ENCODE results near the gene TMIE. TPM values are rescaled to one million over a fixed set of nuclear protein-coding genes. Genes with fewer than 3 reads are reported as not detected.
A peak's percentile ranks its signal among the peaks of the same experiment; 100 is the strongest.

Gene TMIE
- total and polyA plus RNA-seq, 2 of the 4 experiments (the other 2 are of a cell fraction): 0.12 TPM; not detected in 1

GRCh38 chr3:46716461-46717441 is 15.6 kb downstream of the TMIE start (continued):
- TF ChIP-seq RCOR1 (IDR thresholded peaks at IDR 0.05; ENCODE audit: insufficient replicate concordance, low read length): no peak

DNA sequence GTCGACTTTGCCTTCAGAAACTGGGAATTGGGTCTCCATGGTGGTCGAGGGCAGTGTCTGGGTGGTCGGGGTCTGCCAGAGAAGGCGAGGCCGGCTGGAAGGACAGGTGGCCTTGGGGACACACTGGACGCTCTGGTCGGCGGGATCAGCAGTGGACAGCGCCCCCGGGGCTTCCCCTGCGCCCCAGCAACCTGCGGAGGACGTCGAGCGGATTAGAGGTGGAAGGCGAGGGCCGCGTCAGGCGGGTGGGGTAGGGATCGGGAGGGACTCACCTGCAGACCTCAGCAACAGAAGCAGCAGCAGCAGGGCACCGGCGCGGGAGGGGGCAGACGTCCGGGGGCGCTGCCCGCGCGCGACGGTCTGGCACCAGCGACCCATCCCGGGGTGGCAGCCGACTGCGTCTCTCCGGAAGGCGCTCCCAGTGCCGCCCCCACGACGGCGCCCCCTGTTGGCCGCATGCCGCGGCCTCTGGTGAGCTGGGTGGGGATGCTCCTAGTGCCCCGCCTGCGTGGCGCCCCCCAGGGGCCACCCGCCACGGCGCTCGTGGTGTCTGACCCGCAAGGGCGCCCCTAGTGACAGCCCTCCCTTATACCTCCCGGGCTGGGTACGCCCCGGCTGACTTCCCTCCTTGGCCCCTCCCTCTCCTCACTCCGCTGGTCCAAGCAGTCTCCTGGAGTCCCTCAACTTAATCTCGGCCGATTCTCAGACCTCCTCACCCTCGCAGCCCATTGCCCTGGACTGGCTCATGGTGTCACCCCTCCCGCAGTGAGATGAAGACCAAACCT is 16.4 kb downstream of the TMIE start, which contains the start of gene PRSS50:
TSS of gene PRSS50 (minus strand) at position 423 of the 785 bp plus-strand sequence. CDS start at position 378, 45 bp downstream.
- H3K9me3 ChIP-seq (ENCODE audit: control insufficient read depth, insufficient read depth, low read length): no peaks in the 10 kb centered on the region
- no peak within 1 kb of the TSS for H2BK5ac ChIP-seq (ENCODE audit: low read depth, low read length, poor library complexity, severe bottlenecking)
- dilution Hi-C loops (cut with HindIII; ENCODE audit: low sequenced_read_pairs, unreplicated experiment): no loop called here
- H3K4me3 ChIP-seq (ENCODE audit: insufficient read depth, low read depth, low read length): no peak within 1 kb of the TSS
- intact Hi-C loops (cut with micrococcal nuclease): no loop called here
- H2BK120ac ChIP-seq (ENCODE audit: low read depth, low read length): no peak within 1 kb of the TSS
- no peak within 1 kb of the TSS for H3K4ac ChIP-seq (ENCODE audit: low read depth, low read length)
- no peaks in the 10 kb centered on the region for H3K9me1 ChIP-seq (ENCODE audit: insufficient read depth, low read length)
- H3K23ac ChIP-seq (ENCODE audit: low read depth, low read length): no peak within 1 kb of the TSS
- ChIA-PET CTCF (no interaction called here), POLR2A (ENCODE audit: unreplicated experiment) (no interaction called here)
- no peak within 1 kb of the TSS for H3K56ac ChIP-seq (ENCODE audit: extremely low read depth, insufficient read depth, low read length)
- no peaks in the 10 kb centered on the region for H3K4me1 ChIP-seq (ENCODE audit: control insufficient read depth, insufficient read depth, low read length)
- no peaks in the 10 kb centered on the region for H3K79me1 ChIP-seq (ENCODE audit: low read depth in 1 of 2, low read length in 2 of 2)
- H3K18ac ChIP-seq (ENCODE audit: low read depth, low read length): no peak within 1 kb of the TSS
- H2AFZ ChIP-seq (replicated peaks; ENCODE audit: low read length, poor library complexity): no peak within 1 kb of the TSS
- H4K91ac ChIP-seq (ENCODE audit: insufficient read depth, low read depth, low read length): no peak within 1 kb of the TSS
- H4K8ac ChIP-seq (ENCODE audit: low read depth in 2 of 2, low read length in 2 of 2): no peak within 1 kb of the TSS
- no TSS peak for BruUV-seq (replicated peaks)
- no peaks in the 10 kb centered on the region for H3K36me3 ChIP-seq (ENCODE audit: control insufficient read depth, insufficient read depth, low read length)
- no peak within 1 kb of the TSS for H3K4me2 ChIP-seq (ENCODE audit: low read depth, low read length)
- H3K14ac ChIP-seq (replicated peaks; ENCODE audit: low read depth, low read length): no peak within 1 kb of the TSS
- ATAC-seq (ENCODE audit: low read depth): no peak
- no peak within 1 kb of the TSS for H2BK15ac ChIP-seq (ENCODE audit: low read depth, low read length)
- peaks cover 53% of the 10 kb centered on the region for H3K27me3 ChIP-seq (ENCODE audit: control insufficient read depth, insufficient read depth, low read length)
- WGBS, 2 experiments (ENCODE audit: extremely low coverage in 2 of 2, insufficient read length in 1 of 2): 56% methylated on average over 7 of the region's 61 CpGs; no CpG with 5 or more reads in 1 of the 2 experiments
- H4K20me1 ChIP-seq (ENCODE audit: insufficient read depth, low read length): no peaks in the 10 kb centered on the region
- no peak within 1 kb of the TSS for H3K9ac ChIP-seq (ENCODE audit: low read depth, low read length)
- H2AK5ac ChIP-seq (ENCODE audit: low read depth, low read length): no peak within 1 kb of the TSS
- in situ Hi-C loops (cut with MboI; ENCODE audit: low sequenced_read_pairs): loop anchor here (25.0 kb wide), 1 partner anchor 645 kb away; no protein-coding TSS in a partner anchor
- no peak within 1 kb of the TSS for H2BK20ac ChIP-seq (ENCODE audit: low read depth, low read length)
- TF ChIP-seq, protein P1, sequence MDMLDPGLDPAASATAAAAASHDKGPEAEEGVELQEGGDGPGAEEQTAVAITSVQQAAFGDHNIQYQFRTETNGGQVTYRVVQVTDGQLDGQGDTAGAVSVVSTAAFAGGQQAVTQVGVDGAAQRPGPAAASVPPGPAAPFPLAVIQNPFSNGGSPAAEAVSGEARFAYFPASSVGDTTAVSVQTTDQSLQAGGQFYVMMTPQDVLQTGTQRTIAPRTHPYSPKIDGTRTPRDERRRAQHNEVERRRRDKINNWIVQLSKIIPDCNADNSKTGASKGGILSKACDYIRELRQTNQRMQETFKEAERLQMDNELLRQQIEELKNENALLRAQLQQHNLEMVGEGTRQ (IDR thresholded peaks at IDR 0.05; ENCODE audit: low read depth, low read length): no peak
- TF ChIP-seq CTCF (conservative IDR thresholded peaks at IDR 0.05; ENCODE audit: low read depth, low read length) (peak; percentile 48), RCOR1 (IDR thresholded peaks at IDR 0.05; ENCODE audit: insufficient replicate concordance, low read length) (no peak)
- H3K27ac ChIP-seq (ENCODE audit: insufficient read depth, low read length): no peak within 1 kb of the TSS
- no peak within 1 kb of the TSS for H2AK9ac ChIP-seq (replicated peaks; ENCODE audit: low read depth, low read length, poor library complexity)
- no peak within 1 kb of the TSS for H4K5ac ChIP-seq (ENCODE audit: low read depth, low read length)
- no peak for DNase-seq

All from IMR-90 (cell line).